NOMO-1 treated with dmso at 0.1 percent for 144 hours (cell line): ENCODE data around the gene KCTD11.
A peak's percentile ranks its signal among the peaks of the same experiment; 100 is the strongest.

Experiments
- DNase-seq: peaks from one replicate; lab custom pipeline; 2025; ENCODE audit not compliant: unreplicated experiment; lab: John Stamatoyannopoulos, UW

Gene KCTD11

GRCh38 chr17:7374353-7374752 is 22.4 kb downstream of the KCTD11 start:
- DNase-seq = no peak

DNA sequence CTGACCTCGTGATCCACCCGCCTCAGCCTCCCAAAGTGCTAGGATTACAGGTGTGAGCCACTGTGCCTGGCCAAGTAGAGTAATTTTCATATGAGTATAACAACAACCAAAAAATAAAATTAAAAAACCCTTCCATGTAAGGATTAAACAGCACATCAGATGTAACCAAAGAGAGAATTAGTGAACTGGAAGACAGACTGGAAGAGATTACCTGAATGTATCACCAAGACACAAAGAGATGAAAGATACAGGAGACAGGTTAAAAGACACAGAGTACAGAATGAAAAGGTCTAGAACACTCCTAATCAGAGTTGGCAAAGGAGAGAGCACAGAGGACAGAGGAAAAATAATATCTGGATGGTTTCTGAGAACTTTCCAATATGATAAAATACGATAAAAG is 27.2 kb downstream of the KCTD11 start:
- no peak for DNase-seq

DNA sequence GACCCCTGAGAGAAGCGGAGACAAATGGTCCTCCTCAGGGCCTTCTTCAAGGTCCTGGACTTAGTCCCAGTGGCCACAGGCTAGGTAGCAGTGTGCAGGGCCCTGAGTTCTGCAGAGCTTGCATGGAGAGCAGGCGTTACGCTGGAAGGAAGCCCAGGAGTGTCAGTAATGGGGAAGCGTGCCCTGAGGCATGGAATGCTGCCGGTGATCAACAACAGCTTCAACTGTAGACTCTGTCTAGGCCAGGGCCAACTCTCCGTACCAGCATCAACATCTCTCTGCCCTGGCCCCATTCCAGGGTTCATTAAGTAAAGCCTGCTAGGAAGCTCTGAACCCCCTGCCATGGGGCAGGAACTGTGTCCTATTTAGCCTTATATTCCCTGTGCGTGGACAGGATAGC is 28.4 kb downstream of the KCTD11 start:
- DNase-seq = no peak

DNA sequence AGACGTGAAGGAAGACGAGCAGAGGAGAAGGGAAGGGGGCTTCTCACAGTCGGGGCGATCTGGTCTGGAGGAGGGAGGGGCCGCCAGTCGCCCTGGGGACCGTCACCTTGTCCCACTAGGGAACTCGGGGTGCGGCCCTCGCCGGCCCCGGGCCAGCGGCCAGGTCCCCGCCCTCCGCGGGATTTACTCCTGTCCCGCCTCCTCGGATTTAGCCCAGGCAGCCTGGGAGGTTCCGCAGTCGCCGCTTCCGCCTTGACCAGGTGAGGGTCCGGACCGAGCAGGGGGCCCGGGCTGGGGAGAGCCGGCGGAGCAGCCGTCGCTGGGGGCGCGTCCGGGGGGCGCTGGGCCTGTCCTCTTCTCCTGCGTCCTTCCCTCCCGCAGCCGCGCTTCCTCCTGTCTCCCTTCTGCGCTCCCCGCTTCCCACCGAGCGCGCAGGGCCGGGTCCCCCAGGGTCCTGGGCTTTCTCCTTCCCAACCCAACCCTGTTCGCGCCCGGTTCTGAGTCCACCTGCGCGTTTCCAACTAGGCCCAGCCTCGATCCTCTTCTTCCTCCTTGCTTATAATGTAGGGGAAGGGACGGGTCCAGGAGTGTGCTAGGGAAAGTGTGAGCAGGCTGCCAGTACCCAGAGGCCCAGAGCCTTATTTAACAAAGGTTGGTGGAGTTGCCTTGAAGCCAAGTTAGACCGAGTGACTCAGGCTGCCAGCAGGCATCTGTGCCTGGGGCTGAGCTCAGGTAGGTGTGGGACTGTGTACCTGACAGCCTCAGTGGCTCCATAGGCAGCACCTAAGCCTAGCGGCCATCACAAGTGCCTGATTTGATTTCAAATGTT is 29.1 kb downstream of the KCTD11 start, which contains the start of gene TNK1:
Gene TNK1, plus strand, starts transcription at position 235 of the 829 bp plus-strand sequence. CDS start 1,838 bp downstream, outside the sequence.
- no peak for DNase-seq

DNA sequence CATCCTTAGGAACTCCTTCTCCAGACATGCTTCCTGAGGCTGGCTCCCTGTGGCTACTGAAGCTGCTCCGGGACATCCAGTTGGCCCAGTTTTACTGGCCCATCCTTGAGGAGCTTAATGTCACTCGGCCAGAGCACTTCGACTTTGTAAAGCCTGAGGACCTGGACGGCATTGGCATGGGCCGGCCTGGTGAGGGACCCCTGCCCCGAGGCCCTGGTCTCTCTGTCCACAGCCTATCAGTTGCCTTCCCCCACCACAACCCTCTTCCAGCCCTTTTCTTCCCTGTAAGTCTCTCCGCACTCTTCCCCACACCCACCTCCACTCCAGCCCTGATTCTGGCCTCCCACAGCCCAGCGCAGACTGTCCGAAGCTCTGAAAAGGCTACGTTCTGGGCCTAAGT is 30.9 kb downstream of the KCTD11 start:
- no peak for DNase-seq

DNA sequence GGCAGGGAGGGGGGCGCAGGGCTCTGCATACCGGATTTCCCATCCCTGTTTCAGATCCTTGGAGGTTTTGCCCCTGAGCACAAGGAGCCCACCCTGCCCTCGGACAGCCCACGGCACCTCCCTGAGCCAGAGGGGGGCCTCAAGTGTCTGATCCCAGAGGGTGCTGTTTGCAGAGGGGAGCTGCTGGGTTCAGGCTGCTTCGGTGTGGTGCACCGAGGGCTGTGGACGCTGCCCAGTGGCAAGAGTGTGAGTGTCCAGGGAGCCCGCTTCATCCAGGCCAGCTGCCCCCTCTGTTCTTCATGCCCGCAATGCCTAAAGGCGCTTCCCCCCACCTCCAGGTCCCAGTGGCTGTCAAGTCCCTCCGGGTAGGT is 31.4 kb downstream of the KCTD11 start:
- no peak for DNase-seq

- no peak for DNase-seq
These were observed 32.0 kb downstream of the KCTD11 start for GRCh38 chr17:7383742-7384488.

GRCh38 chr17:7384489-7385081 is 32.6 kb downstream of the KCTD11 start:
- no peak for DNase-seq

DNA sequence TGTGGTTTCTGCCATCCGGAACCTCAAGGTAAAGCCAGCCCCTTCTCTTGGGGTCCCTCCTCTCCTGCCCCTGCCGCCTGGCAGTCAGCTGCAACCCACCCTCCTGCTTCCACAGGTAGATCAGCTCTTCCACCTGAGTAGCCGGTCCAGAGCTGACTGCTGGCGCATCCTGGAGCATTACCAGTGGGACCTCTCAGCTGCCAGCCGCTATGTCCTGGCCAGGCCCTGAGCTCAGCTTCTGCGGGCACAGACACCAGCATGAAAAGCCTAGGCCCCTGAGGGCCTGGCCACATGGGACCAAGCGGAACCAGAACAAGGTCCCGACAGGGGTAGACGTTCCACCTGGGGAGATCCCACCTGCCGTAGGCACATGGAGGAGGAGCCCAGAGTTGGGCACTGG is 36.9 kb downstream of the KCTD11 start:
- no peak for DNase-seq

DNA sequence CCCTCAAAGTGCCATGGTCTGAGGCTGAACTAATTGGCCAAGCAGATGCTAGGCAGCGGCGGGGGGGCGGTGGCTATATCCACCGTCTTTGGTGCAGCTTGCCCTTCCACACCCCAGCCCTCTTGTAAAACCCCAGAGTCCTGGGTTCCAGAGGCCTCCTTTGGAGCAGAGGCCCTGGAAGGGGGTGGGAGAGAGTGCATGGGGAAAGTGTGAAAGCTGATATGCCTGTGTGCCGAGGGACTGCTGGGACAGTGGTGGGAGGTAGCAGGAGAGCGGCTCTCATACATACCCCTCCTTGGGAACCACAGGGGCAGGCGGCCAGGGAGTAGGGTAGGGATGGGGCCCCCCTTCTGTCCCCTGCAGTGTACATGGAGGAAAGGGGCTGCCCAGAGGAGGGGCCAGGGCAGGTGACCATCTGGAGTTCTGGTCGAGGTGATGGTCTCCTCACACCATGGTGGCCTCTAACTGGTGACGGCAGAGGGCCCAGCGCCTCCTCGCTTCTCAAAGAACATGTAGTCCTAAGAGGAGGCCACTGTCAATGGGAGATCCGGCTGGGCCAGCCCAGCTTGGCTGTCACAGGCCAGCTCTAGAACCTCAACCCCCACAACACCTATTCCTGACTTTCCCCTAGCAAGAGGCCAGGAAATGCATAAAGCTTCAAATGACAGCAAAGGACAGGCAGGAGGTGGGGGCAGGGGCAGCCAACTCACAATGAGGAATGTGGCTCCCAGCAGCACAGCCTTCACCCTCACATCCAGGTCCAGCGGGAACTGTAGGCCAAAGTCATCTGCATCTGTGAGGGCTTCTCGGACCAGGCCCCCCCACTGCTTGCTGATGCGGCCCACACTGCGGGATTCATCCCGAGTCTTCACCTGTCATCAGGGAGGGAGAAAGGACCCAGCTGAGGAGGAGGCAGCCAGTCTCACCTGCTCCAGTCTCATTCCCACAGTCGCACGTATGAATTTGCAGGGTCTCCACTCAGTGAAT is 38.3 kb downstream of the KCTD11 start:
- DNase-seq = no peak

DNA sequence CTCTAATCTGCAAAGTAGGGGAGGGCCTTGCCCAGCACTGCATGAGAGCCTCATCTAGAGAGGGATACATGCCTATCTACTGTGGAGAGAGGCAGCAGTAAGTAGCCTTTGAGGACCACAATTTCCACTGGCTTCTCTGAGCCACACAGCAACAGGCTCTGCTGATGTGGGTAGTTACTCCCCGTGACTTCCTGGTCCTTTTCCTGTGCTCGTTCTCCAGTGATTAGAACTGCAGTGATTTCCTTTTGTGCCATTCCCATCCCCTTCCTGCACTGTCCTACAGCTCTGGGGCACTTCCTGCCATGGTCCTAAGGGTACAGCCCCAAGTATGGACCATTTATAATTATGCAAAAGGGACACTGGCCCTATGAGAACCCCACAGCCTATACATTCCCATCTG is 39.3 kb downstream of the KCTD11 start:
- no peak for DNase-seq

DNA sequence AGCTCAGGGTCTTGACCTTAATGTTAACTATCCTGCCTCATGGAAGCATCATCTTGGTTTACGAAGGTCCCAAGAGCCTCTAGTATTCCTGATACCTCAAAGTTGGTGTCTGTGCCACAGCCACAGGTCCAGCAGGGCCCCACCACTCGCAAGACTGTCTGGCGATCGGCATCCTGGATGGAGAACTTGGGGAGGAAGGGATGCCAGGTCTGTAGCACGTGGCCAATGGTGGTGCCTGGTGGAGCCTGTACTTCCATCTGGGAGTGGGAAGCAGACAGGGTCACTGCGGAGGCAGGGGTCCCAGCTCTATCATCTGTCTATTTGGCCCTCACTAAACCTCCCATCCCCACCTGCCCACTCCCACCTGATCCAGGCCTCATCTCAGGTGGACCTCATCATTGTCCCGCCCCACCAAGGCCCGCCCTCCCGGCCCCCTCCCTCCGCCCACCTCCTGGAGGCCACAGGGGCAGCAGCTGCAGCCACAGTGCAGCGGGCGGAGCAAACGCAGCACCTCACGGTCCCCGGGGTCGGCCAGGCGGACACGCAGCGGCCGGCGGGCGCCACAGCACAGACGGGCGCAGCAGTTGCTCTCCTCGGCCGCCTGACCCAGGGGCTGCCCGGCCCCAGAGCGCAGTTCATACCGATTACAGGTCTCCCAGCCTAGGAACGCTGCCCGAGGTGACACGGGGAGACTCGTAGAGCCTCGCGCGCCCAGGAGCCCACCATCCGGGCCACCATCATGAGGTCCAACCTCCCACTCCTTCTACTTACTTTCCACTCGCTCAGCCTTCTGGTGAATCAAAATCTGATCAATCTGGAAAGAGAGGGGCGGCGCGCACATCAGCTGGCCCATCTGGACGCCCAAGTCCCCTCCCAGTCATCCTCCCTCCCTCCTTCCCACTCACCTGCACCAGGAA is 41.0 kb downstream of the KCTD11 start:
- DNase-seq = no peak

GRCh38 chr17:7393613-7394451 is 41.9 kb downstream of the KCTD11 start:
- no peak for DNase-seq

DNA sequence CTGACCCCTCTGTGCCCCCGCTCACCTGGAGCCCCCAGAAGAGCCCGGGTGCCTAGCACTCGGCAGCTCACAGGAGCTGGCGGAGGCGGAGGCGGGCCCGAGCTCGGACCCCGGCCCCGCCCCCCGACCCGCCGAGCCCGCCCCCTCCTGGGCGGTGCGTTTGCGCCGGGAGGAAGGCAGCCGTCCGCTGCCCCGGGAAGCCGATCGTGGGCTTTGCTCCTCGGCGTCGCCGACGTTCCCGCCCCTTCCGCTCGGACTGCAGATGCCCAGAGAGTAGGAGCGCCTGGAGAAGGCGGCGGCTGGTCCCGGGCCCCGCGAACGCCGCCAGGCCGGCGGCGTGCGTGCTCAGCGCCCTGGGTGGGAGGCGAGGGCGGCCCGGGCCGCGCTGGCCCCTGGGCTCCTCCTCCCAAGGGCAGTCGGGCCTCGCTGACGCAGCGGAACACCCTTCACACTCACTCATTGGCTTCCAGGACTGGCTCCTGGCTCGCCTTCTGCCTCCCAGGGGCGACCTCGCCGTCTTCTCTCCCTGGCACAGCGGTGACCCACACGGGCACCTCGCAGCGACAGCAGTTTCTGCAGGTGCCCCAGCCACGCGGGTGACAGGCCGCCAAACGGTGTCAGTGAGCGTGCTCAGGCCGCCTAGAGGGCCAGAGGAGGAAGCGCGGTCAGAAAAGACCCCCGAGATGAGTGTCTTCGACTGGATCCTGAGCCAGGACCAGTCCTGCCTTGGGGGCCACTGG is 42.7 kb downstream of the KCTD11 start, which contains the start of gene PLSCR3:
Gene PLSCR3, minus strand, starts transcription at position 74 of the 740 bp plus-strand sequence. CDS start 415 bp downstream, outside the sequence.
- peak; percentile 64 for DNase-seq

- no peak for DNase-seq
These were observed 44.2 kb downstream of the KCTD11 start for GRCh38 chr17:7396147-7396546.

GRCh38 chr17:7398612-7399011 is 46.6 kb downstream of the KCTD11 start:
- no peak for DNase-seq

GRCh38 chr17:7403043-7403726 is 51.2 kb downstream of the KCTD11 start:
- no peak for DNase-seq

DNA sequence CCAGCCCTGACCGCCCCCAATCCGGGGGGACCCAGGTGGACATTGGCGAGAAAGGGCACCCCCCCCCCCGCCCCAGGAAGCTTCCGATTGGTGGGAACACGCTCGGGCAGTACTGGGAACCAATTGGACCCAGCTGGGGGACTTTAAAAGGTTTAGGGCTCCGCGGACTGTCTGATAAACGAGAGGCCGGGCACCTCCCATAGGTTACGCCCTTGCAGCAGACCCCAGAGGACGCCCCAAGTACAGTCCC is 51.7 kb downstream of the KCTD11 start:
- no peak for DNase-seq
